IPS-15b (cell line): ENCODE results near the gene PCK2.

Experiments
- H3K27me3 ChIP-seq: one replicate; pipeline ENCODE4 v1.6.1; 2013; ENCODE audit warnings: low read length; ENCODE audit not compliant: control insufficient read depth, insufficient read depth
- H3K36me3 ChIP-seq: one replicate; pipeline ENCODE4 v1.6.1; 2013; ENCODE audit warnings: low read length; ENCODE audit not compliant: control insufficient read depth, insufficient read depth
- H3K4me1 ChIP-seq: one replicate; pipeline ENCODE4 v1.6.1; 2013; ENCODE audit warnings: mild to moderate bottlenecking, low read length; ENCODE audit not compliant: control insufficient read depth, insufficient read depth
- H3K4me3 ChIP-seq: one replicate; pipeline ENCODE4 v1.5.1; 2013; ENCODE audit warnings: low read depth, low read length
- H3K9ac ChIP-seq: one replicate; pipeline ENCODE4 v1.6.1; 2013; ENCODE audit warnings: low read depth, mild to moderate bottlenecking, low read length
- H3K9me3 ChIP-seq: one replicate; pipeline ENCODE4 v1.6.1; 2013; ENCODE audit warnings: mild to moderate bottlenecking, low read length; ENCODE audit not compliant: control insufficient read depth, insufficient read depth

The PCK2 gene

DNA sequence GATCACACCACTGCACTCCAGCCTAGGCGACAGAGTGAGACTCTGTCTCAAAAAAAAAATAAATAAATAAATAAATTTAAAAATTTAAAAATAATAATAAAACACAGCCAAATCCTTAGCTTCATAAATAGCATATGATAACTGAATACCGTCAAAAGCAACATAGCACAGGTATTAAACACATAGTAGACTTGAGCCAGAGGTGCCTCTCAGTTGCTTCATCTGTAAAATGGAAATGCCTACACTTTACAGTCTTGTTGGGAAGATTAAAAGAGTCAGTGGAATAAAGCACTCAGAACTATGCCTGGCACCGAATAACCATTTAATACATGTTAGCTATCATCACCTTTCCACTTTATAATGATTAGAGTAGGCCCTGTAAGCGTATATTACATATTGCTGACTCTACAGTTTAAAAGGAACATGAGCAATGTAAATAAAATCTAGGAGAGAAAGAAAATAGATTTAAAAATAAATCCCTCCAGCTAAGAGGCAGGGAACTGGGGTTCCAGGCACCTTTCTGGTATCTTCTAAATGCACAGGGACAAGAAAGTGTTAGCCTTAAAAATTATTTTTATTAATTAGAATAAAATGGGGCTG is 12.7 kb downstream of the PCK2 start:
- Histone ChIP-seq H3K36me3 (peaks cover 19% of the 10 kb centered on the region), H3K4me3 (no peak overlapping the region), H3K9me3 (no peaks in the 10 kb centered on the region), H3K4me1 (no peaks in the 10 kb centered on the region), H3K27me3 (no peaks in the 10 kb centered on the region), H3K9ac (no peak overlapping the region)

- H3K9me3 ChIP-seq: no peaks in the 10 kb centered on the region
- no peaks in the 10 kb centered on the region for H3K27me3 ChIP-seq
- H3K36me3 ChIP-seq: peaks cover 10% of the 10 kb centered on the region
- H3K4me3 ChIP-seq: no peak overlapping the region
- H3K4me1 ChIP-seq: no peaks in the 10 kb centered on the region
- no peak overlapping the region for H3K9ac ChIP-seq
Measured at GRCh38 chr14:24108336-24108874, 14.3 kb downstream of the PCK2 start.

GRCh38 chr14:24110060-24110459 is 15.9 kb downstream of the PCK2 start:
- Histone ChIP-seq H3K4me3 (no peak overlapping the region), H3K4me1 (no peaks in the 10 kb centered on the region), H3K9me3 (no peaks in the 10 kb centered on the region), H3K27me3 (no peaks in the 10 kb centered on the region), H3K9ac (no peak overlapping the region), H3K36me3 (no peaks in the 10 kb centered on the region)

DNA sequence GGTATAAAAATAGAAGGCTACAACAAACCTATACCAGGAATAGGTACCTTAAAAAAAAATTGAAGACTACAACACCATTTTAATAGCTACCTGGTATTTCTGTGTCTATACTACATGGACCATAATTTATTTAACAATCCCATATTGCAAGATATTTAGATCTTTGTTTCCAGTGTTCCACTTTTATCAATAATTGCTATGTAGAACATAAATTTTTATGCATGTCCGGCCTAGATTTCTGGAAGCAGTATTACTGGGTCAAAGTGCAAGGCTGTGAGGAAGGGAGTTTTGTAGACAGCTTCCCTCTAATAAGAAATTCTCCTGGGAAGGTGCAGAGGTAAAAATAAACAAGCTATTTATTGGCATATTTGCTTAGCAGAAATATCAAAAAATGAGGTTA is 16.4 kb downstream of the PCK2 start:
- H3K4me1 ChIP-seq: no peaks in the 10 kb centered on the region
- H3K9ac ChIP-seq: no peak overlapping the region

GRCh38 chr14:24113379-24113800 is 19.3 kb downstream of the PCK2 start:
- H3K9me3 ChIP-seq: no peaks in the 10 kb centered on the region
- peak overlapping the region; percentile 93 for H3K4me3 ChIP-seq
- H3K27me3 ChIP-seq: no peaks in the 10 kb centered on the region
- peaks cover 10% of the 10 kb centered on the region for H3K36me3 ChIP-seq
- H3K4me1 ChIP-seq: peaks cover 3% of the 10 kb centered on the region
- H3K9ac ChIP-seq: peak overlapping the region; percentile 30

More for the DNA sequence above, 16.4 kb downstream of the PCK2 start:
- Histone ChIP-seq H3K36me3 (no peaks in the 10 kb centered on the region), H3K27me3 (no peaks in the 10 kb centered on the region), H3K9me3 (no peaks in the 10 kb centered on the region), H3K4me3 (no peak overlapping the region)

DNA sequence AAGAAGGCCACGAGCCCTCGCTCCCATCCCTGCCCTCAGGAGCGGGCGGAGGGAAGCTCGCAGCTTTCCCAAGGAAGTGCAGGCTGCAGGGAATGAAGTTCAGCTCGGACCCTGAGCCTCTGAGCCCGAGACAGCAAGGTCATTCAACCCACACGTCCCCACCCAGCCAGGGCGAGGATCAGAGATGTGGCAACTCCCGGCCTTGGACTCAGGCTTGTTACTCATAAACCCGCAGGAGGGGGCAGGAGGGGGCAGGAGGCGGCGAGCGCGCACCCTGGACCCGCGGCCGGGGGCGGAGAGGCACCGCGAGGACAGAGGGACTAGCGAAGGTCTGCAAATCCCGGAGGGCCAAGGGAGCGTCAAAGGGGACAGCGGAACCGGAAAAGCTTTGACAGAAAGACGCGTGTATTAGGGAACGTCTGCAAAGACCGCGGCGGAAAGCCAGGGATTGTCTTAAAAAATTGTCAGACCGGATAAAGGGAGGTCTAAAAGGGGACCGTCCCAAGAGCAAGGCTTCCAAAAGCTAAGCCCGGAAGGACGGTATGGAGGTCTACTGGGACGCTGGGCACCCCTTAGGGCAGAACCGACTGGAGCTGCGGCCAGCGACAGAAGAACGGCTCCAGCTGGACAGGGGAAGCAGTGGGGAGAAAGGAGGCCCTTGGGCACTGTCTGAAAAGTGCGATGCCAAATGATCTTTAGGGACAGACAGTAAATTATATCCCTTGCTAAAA is 19.9 kb downstream of the PCK2 start:
- Histone ChIP-seq H3K4me1 (peaks cover 3% of the 10 kb centered on the region), H3K9ac (peak overlapping the region; percentile 63), H3K9me3 (no peaks in the 10 kb centered on the region), H3K4me3 (peak overlapping the region; percentile 93), H3K27me3 (no peaks in the 10 kb centered on the region), H3K36me3 (peaks cover 14% of the 10 kb centered on the region)

- Histone ChIP-seq H3K9me3 (no peaks in the 10 kb centered on the region), H3K36me3 (peaks cover 22% of the 10 kb centered on the region), H3K4me1 (peaks cover 3% of the 10 kb centered on the region), H3K9ac (peak within 1 kb of the TSS; percentile 74), H3K4me3 (peak within 1 kb of the TSS; percentile 93), H3K27me3 (no peaks in the 10 kb centered on the region)
Measured at GRCh38 chr14:24114532-24115421, 20.7 kb downstream of the PCK2 start, which contains the start of the genes DCAF11 and NRL. TSS of gene DCAF11 (plus strand) at chr14:24114777. CDS start at chr14:24115595, 818 bp downstream. TSS of gene NRL (minus strand) at chr14:24114949. CDS start at chr14:24082848, 32,101 bp downstream.

GRCh38 chr14:24115422-24116127 is 21.5 kb downstream of the PCK2 start:
- Histone ChIP-seq H3K4me3 (peak overlapping the region; percentile 93), H3K9me3 (no peaks in the 10 kb centered on the region), H3K36me3 (peaks cover 23% of the 10 kb centered on the region), H3K4me1 (peaks cover 3% of the 10 kb centered on the region), H3K9ac (peak overlapping the region; percentile 74), H3K27me3 (no peaks in the 10 kb centered on the region)

GRCh38 chr14:24116128-24116814 is 22.2 kb downstream of the PCK2 start:
- no peaks in the 10 kb centered on the region for H3K9me3 ChIP-seq
- H3K4me1 ChIP-seq: peaks cover 3% of the 10 kb centered on the region
- H3K36me3 ChIP-seq: peaks cover 26% of the 10 kb centered on the region
- H3K27me3 ChIP-seq: no peaks in the 10 kb centered on the region
- H3K4me3 ChIP-seq: peak overlapping the region; percentile 93
- peak overlapping the region; percentile 74 for H3K9ac ChIP-seq

DNA sequence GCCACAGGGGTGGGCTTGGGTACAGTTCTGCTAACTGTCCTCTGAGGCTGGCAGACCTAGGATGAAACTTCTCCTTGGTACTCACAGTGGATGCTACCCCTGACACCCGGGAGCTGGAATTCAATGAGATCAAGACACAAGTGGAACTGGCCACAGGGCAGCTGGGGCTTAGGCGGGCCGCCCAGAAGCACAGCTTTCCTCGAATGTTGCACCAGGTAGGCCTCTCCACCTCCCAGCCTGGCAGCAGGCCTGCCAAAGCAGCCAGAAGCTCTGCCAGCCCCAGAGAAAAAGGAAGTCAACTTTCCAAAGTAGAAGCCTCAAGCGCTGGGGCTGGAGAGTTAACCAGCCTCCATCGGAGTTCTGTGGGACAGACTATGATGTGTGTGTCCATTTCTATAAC is 23.1 kb downstream of the PCK2 start:
- Histone ChIP-seq H3K4me1 (peaks cover 3% of the 10 kb centered on the region), H3K9me3 (no peaks in the 10 kb centered on the region), H3K36me3 (peaks cover 27% of the 10 kb centered on the region), H3K27me3 (no peaks in the 10 kb centered on the region), H3K9ac (no peak overlapping the region), H3K4me3 (no peak overlapping the region)
